ENCODE results near the gene MAP4K3. TPM values are rescaled to one million over a fixed set of nuclear protein-coding genes. Genes with fewer than 3 reads are reported as not detected.

Gene MAP4K3
- total RNA-seq, 1 donor from 2014 or later: 11.0 TPM

- Mint-ChIP-seq H3K4me3 (no peak overlapping the region), H3K4me1 (peaks cover 20% of the 10 kb centered on the region), H3K27ac (no peak overlapping the region), H3K27me3 (no peaks in the 10 kb centered on the region), H3K36me3 (ENCODE audit: low read depth) (peaks cover 2% of the 10 kb centered on the region), H3K9me3 (peaks cover 2% of the 10 kb centered on the region)
- POLR2A ChIA-PET: no interaction called here
- intact Hi-C loops (cut with micrococcal nuclease): no loop called here
- no peak for DNase-seq
- CTCF ChIA-PET: no interaction called here
- no peak for ATAC-seq (ENCODE audit: low read depth)
- no peak for TF ChIP-seq CTCF (IDR thresholded peaks at IDR 0.05)
Measured at GRCh38 chr2:39383146-39383545, 53.9 kb downstream of the MAP4K3 start.

GRCh38 chr2:39381653-39382052, 55.4 kb downstream of the MAP4K3 start:
- ChIA-PET POLR2A (no interaction called here), CTCF (interaction anchor here (8.5 kb wide), 1 partner anchor 348 kb away, joined by 120 read pairs; no protein-coding TSS in a partner anchor)
- H3K27ac Mint-ChIP-seq: no peak overlapping the region
- peaks cover 30% of the 10 kb centered on the region for H3K4me1 Mint-ChIP-seq
- intact Hi-C loops (cut with micrococcal nuclease): loop anchor here (2.0 kb wide), 2 partner anchors 55 to 145 kb away; partner anchors contain the start of gene MAP4K3
- H3K4me3 Mint-ChIP-seq: no peak overlapping the region
- peaks cover 2% of the 10 kb centered on the region for H3K36me3 Mint-ChIP-seq (ENCODE audit: low read depth)
- no peaks in the 10 kb centered on the region for H3K27me3 Mint-ChIP-seq
- peaks cover 2% of the 10 kb centered on the region for H3K9me3 Mint-ChIP-seq
- DNase-seq (no peak), ATAC-seq (ENCODE audit: low read depth) (no peak)
- no peak for TF ChIP-seq CTCF (IDR thresholded peaks at IDR 0.05)

GRCh38 chr2:39380525-39381150, 56.4 kb downstream of the MAP4K3 start:
- H3K4me1 Mint-ChIP-seq: peaks cover 30% of the 10 kb centered on the region
- POLR2A ChIA-PET: interaction anchor here (1.3 kb wide), 1 partner anchor 350 kb away, joined by 3 read pairs; no protein-coding TSS in a partner anchor
- H3K27me3 Mint-ChIP-seq: no peaks in the 10 kb centered on the region
- H3K4me3 Mint-ChIP-seq: no peak overlapping the region
- ATAC-seq (ENCODE audit: low read depth): no peak
- H3K9me3 Mint-ChIP-seq: peaks cover 5% of the 10 kb centered on the region
- no peak for TF ChIP-seq CTCF (IDR thresholded peaks at IDR 0.05)
- CTCF ChIA-PET: interaction anchor here (1.0 to 8.5 kb wide), 7 partner anchors 14 to 349 kb away, joined by 3 to 120 read pairs (median 5); no protein-coding TSS in a partner anchor
- DNase-seq: no peak
- intact Hi-C loops (cut with micrococcal nuclease): loop anchor here (2.0 kb wide), 2 partner anchors 56 to 146 kb away; partner anchors contain the start of gene MAP4K3
- H3K27ac Mint-ChIP-seq: no peak overlapping the region
- peaks cover 5% of the 10 kb centered on the region for H3K36me3 Mint-ChIP-seq (ENCODE audit: low read depth)

- no peaks in the 10 kb centered on the region for H3K27me3 Mint-ChIP-seq
- intact Hi-C loops (cut with micrococcal nuclease): loop anchor here (1.0 to 5.0 kb wide), 5 partner anchors 57 to 350 kb away; partner anchors contain the start of gene MAP4K3
- H3K9me3 Mint-ChIP-seq: peaks cover 7% of the 10 kb centered on the region
- ATAC-seq (ENCODE audit: low read depth): peak; percentile 35
- no peak overlapping the region for H3K4me3 Mint-ChIP-seq
- H3K27ac Mint-ChIP-seq: no peak overlapping the region
- H3K4me1 Mint-ChIP-seq: peaks cover 30% of the 10 kb centered on the region
- TF ChIP-seq CTCF (IDR thresholded peaks at IDR 0.05): no peak
- DNase-seq: no peak
- ChIA-PET POLR2A (interaction anchor here (1.3 kb wide), 1 partner anchor 351 kb away, joined by 3 read pairs; no protein-coding TSS in a partner anchor), CTCF (interaction anchor here (0.9 to 8.5 kb wide), 10 partner anchors 8 to 350 kb away, joined by 3 to 120 read pairs (median 4); partner anchors contain the start of gene MAP4K3)
- peaks cover 7% of the 10 kb centered on the region for H3K36me3 Mint-ChIP-seq (ENCODE audit: low read depth)
Measured at GRCh38 chr2:39379643-39380524, 57.2 kb downstream of the MAP4K3 start.

Data from activated B cell treated with CpG ODN at 0.5 μM for 24 hours (primary cell).